OCI-LY1 (cell line): ENCODE results near the gene BIK.

Source experiments
- H2AFZ ChIP-seq: fragments of 200-600 bp; sonication (generic), shearing (Covaris generic); 2 replicates; pipeline ENCODE4 v1.6.0; 2014; ENCODE audit warnings: antibody characterized with exemption, mild to moderate bottlenecking, low read length
- H3F3A ChIP-seq: fragments of 200-600 bp; sonication (generic), shearing (Covaris generic); 2 replicates; pipeline ENCODE4 v1.6.0; 2014; ENCODE audit warnings: mild to moderate bottlenecking, antibody characterized with exemption, low read length, moderate library complexity; ENCODE audit not compliant: insufficient read depth
- H3K27ac ChIP-seq: fragments of 200-600 bp; sonication (generic); 2 replicates; pipeline ENCODE4 v1.5.1; 2014; ENCODE audit warnings: low read length, mixed run types, mild to moderate bottlenecking, low read depth; ENCODE audit not compliant: poor library complexity, severe bottlenecking
- H3K27me3 ChIP-seq: fragments of 200-600 bp; sonication (generic); 2 replicates; pipeline ENCODE4 v1.6.0; 2014; ENCODE audit warnings: antibody characterized with exemption, mild to moderate bottlenecking, low read length, moderate library complexity; ENCODE audit not compliant: insufficient read depth
- H3K36me3 ChIP-seq: fragments of 200-600 bp; sonication (generic); 2 replicates; pipeline ENCODE4 v1.6.1; 2014; ENCODE audit warnings: mild to moderate bottlenecking, antibody characterized with exemption, low read length, moderate library complexity, mixed read lengths; ENCODE audit not compliant: insufficient read depth
- H3K4me1 ChIP-seq: fragments of 200-600 bp; sonication (generic); 2 replicates; pipeline ENCODE4 v1.5.1; 2014; ENCODE audit warnings: mild to moderate bottlenecking, low read length, moderate library complexity; ENCODE audit not compliant: insufficient read depth, severe bottlenecking
- H3K4me2 ChIP-seq: fragments of 200-600 bp; sonication (generic), shearing (Covaris generic); 2 replicates; pipeline ENCODE4 v1.6.1; 2014; ENCODE audit warnings: low read length
- H3K4me3 ChIP-seq: fragments of 200-600 bp; sonication (generic); 2 replicates; pipeline ENCODE4 v1.5.1; 2014; ENCODE audit warnings: low read length, low read depth, mild to moderate bottlenecking, mixed read lengths; ENCODE audit not compliant: poor library complexity, severe bottlenecking
- H3K79me2 ChIP-seq: fragments of 200-600 bp; shearing (Covaris generic); 2 replicates; pipeline ENCODE4 v1.6.1; 2016; ENCODE audit warnings: mixed run types, low read length, mixed read lengths; ENCODE audit not compliant: insufficient read depth
- H3K9ac ChIP-seq: fragments of 200-600 bp; sonication (generic), shearing (Covaris generic); 2 replicates; pipeline ENCODE4 v1.6.1; 2014; ENCODE audit warnings: mild to moderate bottlenecking, low read length, mixed read lengths
- H3K9me2 ChIP-seq: fragments of 200-600 bp; sonication (generic), shearing (Covaris generic); 2 replicates; pipeline ENCODE4 v1.6.1; 2014; ENCODE audit warnings: low read depth, mild to moderate bottlenecking, low read length, mixed read lengths
- H3K9me3 ChIP-seq: fragments of 200-600 bp; shearing (Covaris generic); 2 replicates; pipeline ENCODE4 v1.6.1; 2014; ENCODE audit warnings: low read length, mixed read lengths
- H4K20me1 ChIP-seq: fragments of 200-600 bp; sonication (generic), shearing (Covaris generic); 2 replicates; pipeline ENCODE4 v1.6.0; 2016; ENCODE audit warnings: mild to moderate bottlenecking, low read length; ENCODE audit not compliant: insufficient read depth
- EZH2 ChIP-seq: fragments of 200-600 bp; sonication (generic), shearing (Covaris generic); IDR thresholded peaks from 2 replicates; pipeline ENCODE4 v1.8.0; 2017; ENCODE audit warnings: borderline replicate concordance, mixed run types, mild to moderate bottlenecking, antibody characterized with exemption, low read length, moderate library complexity, mixed read lengths
- TF ChIP-seq, protein P1 (sequence below): fragments of 200-600 bp; sonication (generic), shearing (Covaris generic); IDR thresholded peaks from 2 replicates; pipeline ENCODE4 v1.5.1; 2017; ENCODE audit warnings: mild to moderate bottlenecking, antibody characterized with exemption, low read length, moderate library complexity, mixed read lengths

Gene BIK

DNA sequence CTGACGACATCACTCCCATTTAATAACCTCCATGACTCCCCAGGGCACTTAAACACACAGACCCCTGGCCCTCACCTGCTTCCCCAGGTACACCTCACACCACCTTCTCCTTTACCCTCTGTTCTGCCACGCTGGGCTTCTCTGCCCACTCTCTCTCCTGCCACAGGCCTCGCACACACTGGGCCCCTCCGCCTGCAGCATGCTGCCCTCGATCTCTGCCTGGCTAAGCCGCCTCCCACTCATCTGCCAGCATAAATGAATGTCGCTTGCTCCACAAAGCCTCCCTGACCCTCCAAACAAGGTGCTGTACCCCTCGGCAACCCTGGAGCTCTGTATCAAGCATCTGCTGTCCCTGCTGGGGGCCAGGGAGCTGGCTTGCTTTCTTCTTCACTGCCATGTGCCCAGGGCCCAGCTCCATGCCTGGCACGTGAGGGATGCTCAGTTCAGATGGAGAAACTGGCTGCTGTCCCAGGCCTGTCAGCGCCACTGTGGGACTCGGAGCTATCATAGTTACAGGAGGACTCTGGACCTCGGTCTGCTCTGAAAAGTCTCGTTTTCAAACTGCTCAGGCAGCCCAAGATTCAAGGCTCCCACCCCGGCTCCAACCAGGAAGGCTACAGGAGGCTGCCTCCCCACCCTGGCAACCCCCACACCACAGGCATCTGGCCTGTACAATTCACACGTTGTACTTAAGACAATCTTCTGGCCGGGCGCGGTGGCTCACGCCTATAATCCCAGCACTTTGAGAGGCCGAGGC lies 33.3 kb upstream of the BIK start:
- TF ChIP-seq EZH2, result no peak
- TF ChIP-seq, protein P1, sequence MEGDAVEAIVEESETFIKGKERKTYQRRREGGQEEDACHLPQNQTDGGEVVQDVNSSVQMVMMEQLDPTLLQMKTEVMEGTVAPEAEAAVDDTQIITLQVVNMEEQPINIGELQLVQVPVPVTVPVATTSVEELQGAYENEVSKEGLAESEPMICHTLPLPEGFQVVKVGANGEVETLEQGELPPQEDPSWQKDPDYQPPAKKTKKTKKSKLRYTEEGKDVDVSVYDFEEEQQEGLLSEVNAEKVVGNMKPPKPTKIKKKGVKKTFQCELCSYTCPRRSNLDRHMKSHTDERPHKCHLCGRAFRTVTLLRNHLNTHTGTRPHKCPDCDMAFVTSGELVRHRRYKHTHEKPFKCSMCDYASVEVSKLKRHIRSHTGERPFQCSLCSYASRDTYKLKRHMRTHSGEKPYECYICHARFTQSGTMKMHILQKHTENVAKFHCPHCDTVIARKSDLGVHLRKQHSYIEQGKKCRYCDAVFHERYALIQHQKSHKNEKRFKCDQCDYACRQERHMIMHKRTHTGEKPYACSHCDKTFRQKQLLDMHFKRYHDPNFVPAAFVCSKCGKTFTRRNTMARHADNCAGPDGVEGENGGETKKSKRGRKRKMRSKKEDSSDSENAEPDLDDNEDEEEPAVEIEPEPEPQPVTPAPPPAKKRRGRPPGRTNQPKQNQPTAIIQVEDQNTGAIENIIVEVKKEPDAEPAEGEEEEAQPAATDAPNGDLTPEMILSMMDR, result no peak
- no peaks in the 10 kb centered on the region for H3F3A ChIP-seq
- no peaks in the 10 kb centered on the region for H3K9me3 ChIP-seq
- no peak overlapping the region for H3K9ac ChIP-seq
- no peaks in the 10 kb centered on the region for H3K9me2 ChIP-seq
- H3K27me3 ChIP-seq, result no peaks in the 10 kb centered on the region
- no peak overlapping the region for H3K4me2 ChIP-seq
- H3K79me2 ChIP-seq, result no peaks in the 10 kb centered on the region
- H3K4me1 ChIP-seq, result no peaks in the 10 kb centered on the region
- H4K20me1 ChIP-seq, result no peaks in the 10 kb centered on the region
- H3K36me3 ChIP-seq, result no peaks in the 10 kb centered on the region
- H2AFZ ChIP-seq, result no peak overlapping the region
- no peak overlapping the region for H3K27ac ChIP-seq
- H3K4me3 ChIP-seq, result no peak overlapping the region

DNA sequence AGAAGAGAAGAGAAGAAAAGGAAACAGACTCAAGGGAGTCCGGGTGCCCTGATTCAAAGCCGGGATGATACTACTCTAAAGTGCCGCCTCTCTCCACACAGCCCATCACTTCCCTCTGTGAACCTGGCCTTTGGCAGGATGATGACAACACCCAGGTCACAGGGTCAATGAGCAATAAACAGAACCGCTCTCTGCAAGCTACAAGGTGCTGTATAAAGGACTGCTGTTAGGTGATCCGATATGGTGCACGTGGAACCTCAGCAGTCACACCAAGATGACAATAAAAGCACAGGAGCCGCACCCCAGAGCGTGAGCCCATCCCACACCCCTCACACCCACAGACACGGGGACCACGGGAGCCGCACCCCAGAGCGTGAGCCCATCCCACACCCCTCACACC lies 32.0 kb upstream of the BIK start:
- Histone ChIP-seq H3K4me2 (no peak overlapping the region), H3K79me2 (no peaks in the 10 kb centered on the region), H2AFZ (no peak overlapping the region), H3K9ac (no peak overlapping the region), H3F3A (no peaks in the 10 kb centered on the region), H3K4me1 (no peaks in the 10 kb centered on the region), H3K27me3 (no peaks in the 10 kb centered on the region), H3K9me2 (no peaks in the 10 kb centered on the region), H3K27ac (no peak overlapping the region), H3K36me3 (no peaks in the 10 kb centered on the region), H3K9me3 (no peaks in the 10 kb centered on the region), H4K20me1 (no peaks in the 10 kb centered on the region), H3K4me3 (no peak overlapping the region)
- TF ChIP-seq EZH2, result no peak
- TF ChIP-seq, protein P1, result no peak

DNA sequence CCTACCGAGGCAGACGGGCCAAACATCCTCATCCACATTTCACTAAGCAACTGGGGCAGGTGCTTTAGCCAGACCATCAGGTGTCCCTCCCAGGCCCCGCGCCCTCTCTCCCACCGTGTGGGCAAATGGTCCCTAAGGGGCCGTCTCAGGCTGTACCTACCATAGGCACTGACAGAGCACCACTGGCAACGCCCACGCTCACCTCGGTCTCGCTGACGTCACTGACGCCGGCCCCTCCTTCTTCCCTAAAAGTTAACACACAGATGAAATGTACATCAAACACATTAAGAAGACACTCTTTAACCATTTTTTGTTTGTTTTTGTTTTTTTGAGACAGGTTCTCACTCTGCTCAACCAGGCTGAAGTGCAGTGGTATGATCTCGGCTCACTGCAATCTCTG lies 30.8 kb upstream of the BIK start:
- H3K27ac ChIP-seq, result no peak overlapping the region
- H3F3A ChIP-seq, result no peaks in the 10 kb centered on the region; the same call in 1 of the 2 replicates
- no peak overlapping the region for H2AFZ ChIP-seq
- H3K4me1 ChIP-seq, result no peaks in the 10 kb centered on the region
- no peak overlapping the region for H3K4me2 ChIP-seq
- no peak overlapping the region for H3K4me3 ChIP-seq
- no peaks in the 10 kb centered on the region for H3K36me3 ChIP-seq
- no peak for TF ChIP-seq EZH2
- TF ChIP-seq, protein P1, result no peak
- no peaks in the 10 kb centered on the region for H4K20me1 ChIP-seq
- no peaks in the 10 kb centered on the region for H3K27me3 ChIP-seq
- H3K9me2 ChIP-seq, result no peaks in the 10 kb centered on the region
- H3K9ac ChIP-seq, result no peak overlapping the region
- no peaks in the 10 kb centered on the region for H3K79me2 ChIP-seq
- no peaks in the 10 kb centered on the region for H3K9me3 ChIP-seq
